OCI-LY3 (cell line): ENCODE measurements around the gene THEM4.

Experiments
- CTCF ChIP-seq: fragments of 200-600, 300-600 bp; sonication (generic); IDR thresholded peaks from 2 replicates; pipeline ENCODE4 v1.5.1; 2014; ENCODE audit warnings: antibody characterized with exemption, low read length, low read depth
- EZH2phosphoT487 ChIP-seq: fragments of 200-600 bp; shearing (Covaris generic); IDR thresholded peaks from 2 replicates; pipeline ENCODE4 v1.6.1; 2018; ENCODE audit warnings: antibody characterized with exemption, mixed run types, low read depth

GRCh38 chr1:151912973-151913372, 3.7 kb upstream of the THEM4 start:
- TF ChIP-seq CTCF (no peak), EZH2phosphoT487 (no peak)
